GM12892 (cell line): ENCODE results near the gene ITPR3.

Experiments used
- POLR2AphosphoS5 ChIP-seq: IDR thresholded peaks from 2 replicates; pipeline ENCODE4 v1.6.1; 2011; ENCODE audit warnings: low read depth, low read length, control low read depth
- TAF1 ChIP-seq: IDR thresholded peaks from 2 replicates; pipeline ENCODE4 v1.6.1; 2011; ENCODE audit warnings: low read depth, mild to moderate bottlenecking, control low read depth, low read length, borderline replicate concordance

DNA sequence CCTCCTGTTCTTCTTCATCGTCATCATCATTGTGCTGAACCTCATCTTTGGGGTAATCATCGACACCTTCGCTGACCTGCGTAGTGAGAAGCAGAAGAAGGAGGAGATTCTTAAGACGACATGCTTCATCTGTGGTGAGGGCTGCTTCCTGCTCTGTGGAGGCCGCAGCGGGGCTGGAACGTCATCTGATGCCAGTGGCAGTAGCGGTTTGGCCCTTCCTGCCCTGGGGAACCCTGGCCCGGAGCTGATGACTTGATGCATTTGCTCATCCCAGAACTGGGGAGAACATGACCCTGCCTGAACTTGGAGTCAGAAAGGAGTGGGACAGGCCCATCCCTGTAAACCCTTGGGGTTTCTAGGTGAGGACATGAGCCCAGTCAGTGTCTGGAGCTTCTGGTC lies 71.6 kb downstream of the ITPR3 start:
- TF ChIP-seq TAF1, result no peak
- TF ChIP-seq POLR2AphosphoS5, result no peak
